Upper lobe of right lung (tissue), 1 donor: ENCODE results near the gene BRCA2. TPM values are rescaled to one million over a fixed set of nuclear protein-coding genes. Genes with fewer than 3 reads are reported as not detected.

Experiments used
- ATAC-seq: fragments of 200-7000 bp; cut with Tn5 transposase; one replicate; pipeline ENCODE4 v1.9.1; 2020; ENCODE audit warnings: mild to moderate bottlenecking, moderate library complexity
- DNase-seq: peaks from one replicate; pipeline ENCODE4 v3.0.0-alpha.2; 2020
- H3K27ac ChIP-seq: fragments of 200-600 bp; one replicate; pipeline ENCODE4 v1.8.0; 2022
- H3K27me3 ChIP-seq: fragments of 200-600 bp; one replicate; pipeline ENCODE4 v1.8.0; 2022; ENCODE audit warnings: mild to moderate bottlenecking
- H3K36me3 ChIP-seq: fragments of 200-600 bp; one replicate; pipeline ENCODE4 v1.8.0; 2022
- H3K4me1 ChIP-seq: fragments of 200-600 bp; one replicate; pipeline ENCODE4 v1.8.0; 2022
- H3K4me3 ChIP-seq: fragments of 200-600 bp; one replicate; pipeline ENCODE4 v1.8.0; 2022; ENCODE audit warnings: mild to moderate bottlenecking
- H3K9me3 ChIP-seq: fragments of 200-600 bp; one replicate; pipeline ENCODE4 v1.8.0; 2022
- intact Hi-C: fragments of 100-400 bp; cut with DNase I; formaldehyde crosslinking; loops from one replicate; pipeline ENCODE4 v1.11.0; 2022
- total RNA-seq: library from RNA; stranded (reverse); fragmentation: NEBNext Ultra II Directional; extraction: Animal tissue kit (Norgen Biotek cat#: 25700); gene quantifications from one replicate; pipeline ENCODE4 v1.2.1, GENCODE V29; 2021
- TF ChIP-seq, protein P1 (sequence below): fragments of 200-600 bp; IDR thresholded peaks from one replicate; pipeline ENCODE4 v1.8.0; 2022; ENCODE audit warnings: antibody characterized with exemption
- donor health status: DM: no; HTN: yes; CAD: no; lungs with severe emphysema.

Gene BRCA2
- total RNA-seq, 1 donor from 2014 or later: 3.6 TPM

DNA sequence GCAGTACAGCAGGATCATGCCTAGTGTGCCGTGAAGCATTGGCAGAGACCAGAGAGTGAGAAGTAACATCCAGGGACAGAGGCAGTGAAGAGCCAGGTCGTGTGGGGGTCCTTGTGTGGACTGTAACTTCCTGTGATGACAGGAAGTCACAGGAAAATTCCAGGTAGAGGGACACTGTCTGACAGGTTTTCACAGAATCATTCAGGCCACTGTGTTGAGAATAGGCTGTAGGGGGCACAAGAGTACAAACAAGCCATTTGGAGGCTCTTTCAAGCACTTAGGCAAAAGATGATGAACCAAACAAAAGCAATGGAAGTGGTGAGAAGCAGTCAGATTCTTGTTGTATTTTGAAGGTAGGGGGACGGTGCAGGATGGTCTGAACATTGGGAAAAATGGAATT is 66.2 kb downstream of the BRCA2 start:
- no peaks in the 10 kb centered on the region for H3K4me1 ChIP-seq
- TF ChIP-seq, protein P1, sequence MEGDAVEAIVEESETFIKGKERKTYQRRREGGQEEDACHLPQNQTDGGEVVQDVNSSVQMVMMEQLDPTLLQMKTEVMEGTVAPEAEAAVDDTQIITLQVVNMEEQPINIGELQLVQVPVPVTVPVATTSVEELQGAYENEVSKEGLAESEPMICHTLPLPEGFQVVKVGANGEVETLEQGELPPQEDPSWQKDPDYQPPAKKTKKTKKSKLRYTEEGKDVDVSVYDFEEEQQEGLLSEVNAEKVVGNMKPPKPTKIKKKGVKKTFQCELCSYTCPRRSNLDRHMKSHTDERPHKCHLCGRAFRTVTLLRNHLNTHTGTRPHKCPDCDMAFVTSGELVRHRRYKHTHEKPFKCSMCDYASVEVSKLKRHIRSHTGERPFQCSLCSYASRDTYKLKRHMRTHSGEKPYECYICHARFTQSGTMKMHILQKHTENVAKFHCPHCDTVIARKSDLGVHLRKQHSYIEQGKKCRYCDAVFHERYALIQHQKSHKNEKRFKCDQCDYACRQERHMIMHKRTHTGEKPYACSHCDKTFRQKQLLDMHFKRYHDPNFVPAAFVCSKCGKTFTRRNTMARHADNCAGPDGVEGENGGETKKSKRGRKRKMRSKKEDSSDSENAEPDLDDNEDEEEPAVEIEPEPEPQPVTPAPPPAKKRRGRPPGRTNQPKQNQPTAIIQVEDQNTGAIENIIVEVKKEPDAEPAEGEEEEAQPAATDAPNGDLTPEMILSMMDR: peak; percentile 52
- ATAC-seq: peak; percentile 54
- intact Hi-C loops: no loop called here
- H3K27ac ChIP-seq: no peak overlapping the region
- no peak overlapping the region for H3K4me3 ChIP-seq
- DNase-seq: no peak
- H3K36me3 ChIP-seq: no peaks in the 10 kb centered on the region
- no peaks in the 10 kb centered on the region for H3K27me3 ChIP-seq
- no peaks in the 10 kb centered on the region for H3K9me3 ChIP-seq

DNA sequence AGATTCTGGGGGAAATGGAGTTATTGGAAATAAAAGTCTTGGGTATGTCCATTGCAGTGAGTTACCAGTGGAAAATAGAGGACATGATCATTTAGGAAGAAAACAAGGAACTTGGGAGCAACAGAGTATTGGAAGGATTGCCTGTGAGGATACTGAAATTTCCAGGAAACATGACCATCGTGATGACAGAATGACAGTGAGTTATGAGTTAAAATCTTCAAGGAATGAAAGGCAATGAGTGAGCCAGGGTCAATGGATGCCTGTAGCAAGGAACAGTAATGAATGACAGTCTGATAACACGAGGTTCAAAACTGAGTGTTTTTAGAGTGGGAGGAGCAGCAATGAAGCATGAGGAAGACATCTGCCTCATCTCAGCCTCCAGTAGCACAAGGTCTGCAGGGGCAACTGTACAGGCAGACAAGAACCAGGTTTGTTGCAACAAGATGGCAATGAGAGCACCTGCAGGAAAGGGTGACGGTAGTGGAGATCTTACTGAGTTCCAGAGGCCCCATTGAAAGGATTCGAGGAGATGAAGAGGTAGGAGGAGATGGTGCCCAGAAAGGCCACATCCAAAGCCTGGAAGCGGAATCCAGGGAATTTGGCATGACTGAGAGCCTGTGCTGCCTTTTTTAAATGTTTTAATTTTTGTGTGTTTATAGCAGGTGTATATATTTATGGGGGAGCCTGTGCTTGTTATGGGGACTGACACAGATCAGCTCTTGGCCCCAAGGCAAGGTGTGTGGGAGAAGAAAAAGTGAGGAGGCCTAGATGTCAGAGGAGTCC is 68.7 kb downstream of the BRCA2 start:
- ATAC-seq (no peak), DNase-seq (no peak)
- Histone ChIP-seq H3K36me3 (no peaks in the 10 kb centered on the region), H3K4me1 (no peaks in the 10 kb centered on the region), H3K4me3 (no peak overlapping the region), H3K27me3 (no peaks in the 10 kb centered on the region), H3K27ac (no peak overlapping the region), H3K9me3 (no peaks in the 10 kb centered on the region)
- TF ChIP-seq, protein P1: no peak
- intact Hi-C loops: no loop called here

DNA sequence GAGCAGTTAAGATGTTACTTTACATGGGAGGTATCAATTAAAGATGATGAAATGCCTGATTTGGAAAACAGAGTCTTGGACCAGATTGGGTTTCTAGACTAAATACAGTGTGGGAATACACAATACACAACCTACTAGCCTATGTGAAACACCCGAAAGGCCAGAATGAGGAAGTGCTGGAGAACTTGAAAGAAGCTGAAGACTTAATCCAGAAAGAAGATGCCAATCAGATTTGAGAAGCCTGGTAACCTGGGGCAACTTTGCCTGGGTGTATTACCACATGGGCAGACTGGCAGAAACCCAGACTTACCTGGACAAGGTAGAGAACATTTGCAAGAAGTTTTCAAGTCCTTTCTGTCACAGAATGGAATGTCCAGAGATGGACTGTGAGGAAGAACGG is 69.4 kb downstream of the BRCA2 start:
- no peak overlapping the region for H3K4me3 ChIP-seq
- H3K27ac ChIP-seq: no peak overlapping the region
- intact Hi-C loops: no loop called here
- TF ChIP-seq, protein P1: no peak
- no peaks in the 10 kb centered on the region for H3K9me3 ChIP-seq
- H3K36me3 ChIP-seq: no peaks in the 10 kb centered on the region
- ATAC-seq (peak; percentile 33), DNase-seq (no peak)
- H3K27me3 ChIP-seq: no peaks in the 10 kb centered on the region
- H3K4me1 ChIP-seq: no peaks in the 10 kb centered on the region

DNA sequence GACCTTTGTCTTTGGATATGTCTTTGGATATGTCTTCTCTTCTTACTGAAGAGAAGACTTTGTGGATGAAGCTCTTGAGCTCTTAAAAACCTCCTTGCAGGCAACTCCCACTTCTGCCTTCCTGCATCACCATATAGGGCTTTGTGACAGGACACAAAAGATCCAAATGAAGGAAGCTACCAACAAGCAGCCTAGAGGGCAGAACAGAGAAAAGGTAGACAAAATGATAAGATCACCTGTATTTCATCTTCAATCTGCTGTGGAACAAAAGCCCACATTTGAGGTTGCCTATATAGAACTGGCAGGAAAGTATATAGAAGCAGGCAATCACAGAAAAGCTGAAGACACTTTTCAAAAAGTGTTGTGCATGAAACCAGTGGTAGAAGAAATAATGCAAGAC is 70.1 kb downstream of the BRCA2 start:
- TF ChIP-seq, protein P1: no peak
- no peaks in the 10 kb centered on the region for H3K4me1 ChIP-seq
- H3K9me3 ChIP-seq: no peaks in the 10 kb centered on the region
- H3K4me3 ChIP-seq: no peak overlapping the region
- intact Hi-C loops: no loop called here
- ATAC-seq (no peak), DNase-seq (no peak)
- no peaks in the 10 kb centered on the region for H3K27me3 ChIP-seq
- no peaks in the 10 kb centered on the region for H3K36me3 ChIP-seq
- H3K27ac ChIP-seq: no peak overlapping the region

DNA sequence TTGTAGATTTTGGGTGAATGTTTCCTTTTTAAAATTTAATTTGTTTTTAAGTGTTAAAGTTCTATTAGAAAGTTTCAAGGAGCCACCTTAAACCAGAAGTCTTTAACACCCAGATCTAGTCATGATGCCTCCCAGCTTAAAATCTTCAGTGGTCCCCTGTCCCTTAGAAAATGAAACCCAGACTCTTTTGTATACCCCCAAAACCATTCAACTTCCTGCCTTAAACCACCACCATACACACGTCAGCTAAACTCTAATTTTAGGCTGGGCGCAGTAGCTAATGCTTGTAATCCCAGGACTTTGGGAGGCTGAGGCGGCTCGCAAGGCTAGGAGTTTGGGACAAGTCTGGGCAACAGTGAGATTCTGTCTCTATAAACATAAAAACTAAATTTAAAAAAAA is 74.7 kb downstream of the BRCA2 start:
- Histone ChIP-seq H3K27me3 (no peaks in the 10 kb centered on the region), H3K9me3 (no peaks in the 10 kb centered on the region), H3K27ac (no peak overlapping the region), H3K4me3 (no peak overlapping the region), H3K36me3 (no peaks in the 10 kb centered on the region), H3K4me1 (no peaks in the 10 kb centered on the region)
- intact Hi-C loops: no loop called here
- TF ChIP-seq, protein P1: no peak
- DNase-seq: no peak
- ATAC-seq: no peak
